MM.1S (cell line): ENCODE results near the gene THAP9.
"Not testable (repeated sequence)": the region's sequence is repeated elsewhere in the genome, so short reads cannot be mapped to it uniquely, and the experiment has no call there.

Source experiments
- DNase-seq: peaks from one replicate; pipeline ENCODE4 v3.0.0-alpha.2; 2015
- H2AFZ ChIP-seq: fragments of 300-600 bp; sonication (generic); 2 replicates; pipeline ENCODE4 v1.6.0; 2016; ENCODE audit warnings: antibody characterized with exemption, low read length
- H3F3A ChIP-seq: fragments of 300-600 bp; sonication (generic); 2 replicates; pipeline ENCODE4 v1.6.1; 2016; ENCODE audit warnings: mild to moderate bottlenecking, antibody characterized with exemption, low read length, moderate library complexity, mixed read lengths; ENCODE audit not compliant: insufficient read depth
- H3K27ac ChIP-seq: fragments of 300-600 bp; sonication (generic); 2 replicates; pipeline ENCODE4 v1.5.1; 2016; ENCODE audit warnings: mild to moderate bottlenecking, low read length
- H3K27me3 ChIP-seq: fragments of 300-600 bp; sonication (generic); replicated peaks from 2 replicates; pipeline ENCODE4 v1.6.0; 2016; ENCODE audit warnings: low read length; ENCODE audit not compliant: insufficient read depth
- H3K36me3 ChIP-seq: fragments of 300-600 bp; sonication (generic); replicated peaks from 2 replicates; pipeline ENCODE4 v1.6.1; 2016; ENCODE audit warnings: mild to moderate bottlenecking, low read length, mixed read lengths; ENCODE audit not compliant: insufficient read depth
- H3K4me1 ChIP-seq: fragments of 300-600 bp; sonication (generic); 2 replicates; pipeline ENCODE4 v1.6.1; 2016; ENCODE audit warnings: low read length, mixed read lengths
- H3K4me2 ChIP-seq: fragments of 300-600 bp; sonication (generic); 2 replicates; pipeline ENCODE4 v1.6.0; 2016; ENCODE audit warnings: low read depth, low read length
- H3K4me3 ChIP-seq: fragments of 300-600 bp; sonication (generic); 2 replicates; pipeline ENCODE4 v1.5.1; 2016; ENCODE audit warnings: low read length, mixed read lengths
- H3K79me2 ChIP-seq: fragments of 300-600 bp; sonication (generic); 2 replicates; pipeline ENCODE4 v1.6.1; 2016; ENCODE audit warnings: mixed run types, low read length, mixed read lengths
- H3K9ac ChIP-seq: fragments of 300-600 bp; sonication (generic); 2 replicates; pipeline ENCODE4 v1.6.1; 2016; ENCODE audit warnings: low read length, mixed read lengths
- H3K9me2 ChIP-seq: fragments of 300-600 bp; sonication (generic); replicated peaks from 2 replicates; pipeline ENCODE4 v1.6.1; 2016; ENCODE audit warnings: mild to moderate bottlenecking, low read length, mixed read lengths; ENCODE audit not compliant: insufficient read depth
- H3K9me3 ChIP-seq: fragments of 300-600 bp; sonication (generic); replicated peaks from 2 replicates; pipeline ENCODE4 v1.6.1; 2016; ENCODE audit warnings: mild to moderate bottlenecking, low read length, mixed read lengths; ENCODE audit not compliant: insufficient read depth
- H4K20me1 ChIP-seq: fragments of 300-600 bp; sonication (generic); 2 replicates; pipeline ENCODE4 v1.6.1; 2016; ENCODE audit warnings: mild to moderate bottlenecking, low read length, moderate library complexity, mixed read lengths; ENCODE audit not compliant: insufficient read depth
- CTCF ChIP-seq: fragments of 300-600 bp; sonication (generic); IDR thresholded peaks from 2 replicates; pipeline ENCODE4 v1.5.1; 2016; ENCODE audit warnings: antibody characterized with exemption, low read length, mixed read lengths
- EZH2 ChIP-seq: fragments of 300-600 bp; sonication (generic); optimal IDR thresholded peaks from 2 replicates; pipeline ENCODE3; 2017; ENCODE audit warnings: low read depth, mild to moderate bottlenecking, antibody characterized with exemption, low read length, mixed read lengths
- EZH2phosphoT487 ChIP-seq: fragments of 300-600 bp; sonication (generic); IDR thresholded peaks from 2 replicates; pipeline ENCODE4 v1.6.1; 2018; ENCODE audit warnings: antibody characterized with exemption, low read length

Gene THAP9

GRCh38 chr4:82865592-82865991, 34.9 kb upstream of the THAP9 start:
- H2AFZ ChIP-seq, result no peak overlapping the region
- H3K9ac ChIP-seq, result no peak overlapping the region
- H3F3A ChIP-seq, result no peaks in the 10 kb centered on the region; the same call in 1 of the 2 replicates
- no peaks in the 10 kb centered on the region for H3K79me2 ChIP-seq
- no peaks in the 10 kb centered on the region for H3K9me3 ChIP-seq
- H4K20me1 ChIP-seq, result no peaks in the 10 kb centered on the region
- H3K27me3 ChIP-seq, result no peaks in the 10 kb centered on the region
- peaks cover 4% of the 10 kb centered on the region; the same call in 1 of the 2 replicates for H3K4me1 ChIP-seq
- peaks cover 8% of the 10 kb centered on the region; the same call in 1 of the 2 replicates for H3K36me3 ChIP-seq
- no peak overlapping the region for H3K4me2 ChIP-seq
- no peaks in the 10 kb centered on the region for H3K9me2 ChIP-seq
- no peak overlapping the region for H3K27ac ChIP-seq
- H3K4me3 ChIP-seq, result no peak overlapping the region
- TF ChIP-seq EZH2, result no peak
- TF ChIP-seq EZH2phosphoT487, result no peak
- TF ChIP-seq CTCF, result no peak
- DNase-seq, result peak; percentile 46

GRCh38 chr4:82866033-82866432, 34.5 kb upstream of the THAP9 start:
- peaks cover 11% of the 10 kb centered on the region; the same call in 1 of the 2 replicates for H3K36me3 ChIP-seq
- not testable (repeated sequence) for H3K4me1 ChIP-seq, H3K9me2 ChIP-seq, H4K20me1 ChIP-seq, H3K9me3 ChIP-seq, H3K27me3 ChIP-seq, DNase-seq, H3K4me3 ChIP-seq, H3K4me2 ChIP-seq, H3F3A ChIP-seq, H3K9ac ChIP-seq, H3K79me2 ChIP-seq, H3K27ac ChIP-seq, H2AFZ ChIP-seq

GRCh38 chr4:82866706-82867385, 33.7 kb upstream of the THAP9 start:
- Histone ChIP-seq H3K27me3 (no peaks in the 10 kb centered on the region), H3K4me2 (no peak overlapping the region), H3K4me3 (no peak overlapping the region), H4K20me1 (no peaks in the 10 kb centered on the region), H3K9me3 (no peaks in the 10 kb centered on the region), H3K79me2 (no peaks in the 10 kb centered on the region), H3K36me3 (peaks cover 11% of the 10 kb centered on the region; the same call in 1 of the 2 replicates), H3K9me2 (no peaks in the 10 kb centered on the region), H3K4me1 (peaks cover 4% of the 10 kb centered on the region; the same call in 1 of the 2 replicates), H3K27ac (no peak overlapping the region), H3F3A (no peaks in the 10 kb centered on the region; the same call in 1 of the 2 replicates), H3K9ac (no peak overlapping the region), H2AFZ (no peak overlapping the region)
- TF ChIP-seq EZH2phosphoT487 (no peak), CTCF (no peak), EZH2 (no peak)
- no peak for DNase-seq

- Histone ChIP-seq H4K20me1 (no peaks in the 10 kb centered on the region), H2AFZ (no peak overlapping the region), H3K4me2 (no peak overlapping the region), H3K9ac (no peak overlapping the region), H3K27ac (no peak overlapping the region), H3K9me3 (no peaks in the 10 kb centered on the region), H3K79me2 (no peaks in the 10 kb centered on the region), H3K4me1 (peaks cover 4% of the 10 kb centered on the region; the same call in 1 of the 2 replicates), H3K4me3 (no peak overlapping the region), H3F3A (no peaks in the 10 kb centered on the region; the same call in 1 of the 2 replicates), H3K27me3 (no peaks in the 10 kb centered on the region), H3K9me2 (no peaks in the 10 kb centered on the region), H3K36me3 (peaks cover 11% of the 10 kb centered on the region; the same call in 1 of the 2 replicates)
- no peak for DNase-seq
- TF ChIP-seq EZH2 (no peak), EZH2phosphoT487 (no peak), CTCF (no peak)
Measured at GRCh38 chr4:82868572-82868971, 32.0 kb upstream of the THAP9 start.
